Stimulated activated CD4-positive, alpha-beta T cell treated with anti-CD3 and anti-CD28 coated beads, Interleukin-2, amount 100 ng/mL, for 48 hours (primary cell): ENCODE data around the gene NEK6.

Experiments used
- DNase-seq, 2 donors: peaks; one replicate each; pipeline ENCODE4 v3.0.0-alpha.2; 2020

NEK6 gene

DNA sequence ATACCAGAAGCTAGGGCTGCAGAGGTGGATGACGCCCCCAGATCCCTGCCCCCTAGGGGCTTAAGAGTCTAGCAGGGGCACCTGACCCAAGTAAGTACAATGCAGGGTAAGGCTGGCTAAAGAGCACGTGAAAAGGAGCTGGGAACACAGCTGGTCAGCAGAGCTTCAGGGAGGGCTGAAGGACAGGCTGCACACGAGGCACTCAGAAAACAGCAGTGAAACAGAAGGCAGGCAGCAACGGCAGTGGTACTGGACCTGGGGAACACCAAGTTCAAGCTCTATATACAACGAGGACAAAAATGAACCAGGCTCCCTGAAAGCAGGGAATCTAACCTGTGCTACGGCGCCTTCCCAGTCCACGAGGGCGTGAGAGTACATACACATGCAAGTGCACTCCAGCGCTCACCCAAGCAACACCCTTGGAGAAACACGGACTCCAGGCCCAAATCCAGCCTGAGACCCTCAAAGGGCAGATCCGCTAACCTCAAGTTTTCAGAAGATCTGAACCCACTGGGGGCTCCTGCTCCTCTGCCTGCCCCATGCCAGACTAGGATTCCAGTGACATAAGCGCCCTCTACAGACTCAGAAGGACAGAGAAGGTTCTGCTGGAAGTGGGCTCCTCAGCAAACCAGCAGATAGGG lies 100.1 kb downstream of the NEK6 start:
- DNase-seq: no peak

DNA sequence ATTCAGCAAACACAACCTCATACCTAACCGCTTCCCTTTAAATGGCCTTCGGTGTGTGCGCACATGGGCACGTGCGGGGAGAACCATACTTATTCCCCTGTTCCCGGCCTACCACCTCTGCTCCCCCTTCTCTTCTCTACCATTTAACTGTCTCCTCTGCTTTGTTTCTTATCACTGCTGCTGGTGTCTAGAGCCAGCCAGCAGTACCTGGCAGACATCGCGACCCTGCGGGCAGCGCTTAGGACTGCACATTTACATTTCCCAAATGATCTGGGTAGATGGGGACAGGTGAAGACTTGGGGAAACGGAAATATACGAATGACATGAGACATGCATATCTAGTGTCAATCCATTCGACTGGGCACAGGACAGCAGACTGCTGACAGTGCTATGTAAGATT lies 100.9 kb downstream of the NEK6 start:
- DNase-seq: no peak

DNA sequence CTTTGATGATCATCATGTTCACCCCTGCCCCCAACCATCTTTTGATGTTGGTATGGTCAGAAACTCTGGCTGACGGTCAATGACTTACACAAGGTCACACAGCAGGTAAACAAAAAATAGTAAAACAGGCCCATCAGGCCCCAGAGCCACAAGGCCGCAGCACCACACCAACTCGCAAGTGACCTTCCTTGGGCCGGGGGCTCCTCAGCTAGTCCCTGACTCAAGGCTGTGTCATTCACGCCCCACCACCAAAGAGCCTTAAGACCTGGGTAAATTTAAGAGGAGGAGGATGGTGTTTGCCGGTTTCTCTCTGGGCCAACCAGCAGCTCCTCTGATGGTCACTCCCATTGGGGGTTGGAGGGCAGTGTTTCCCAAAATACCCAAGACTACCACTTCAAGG lies 101.7 kb downstream of the NEK6 start:
- DNase-seq: no peak

DNA sequence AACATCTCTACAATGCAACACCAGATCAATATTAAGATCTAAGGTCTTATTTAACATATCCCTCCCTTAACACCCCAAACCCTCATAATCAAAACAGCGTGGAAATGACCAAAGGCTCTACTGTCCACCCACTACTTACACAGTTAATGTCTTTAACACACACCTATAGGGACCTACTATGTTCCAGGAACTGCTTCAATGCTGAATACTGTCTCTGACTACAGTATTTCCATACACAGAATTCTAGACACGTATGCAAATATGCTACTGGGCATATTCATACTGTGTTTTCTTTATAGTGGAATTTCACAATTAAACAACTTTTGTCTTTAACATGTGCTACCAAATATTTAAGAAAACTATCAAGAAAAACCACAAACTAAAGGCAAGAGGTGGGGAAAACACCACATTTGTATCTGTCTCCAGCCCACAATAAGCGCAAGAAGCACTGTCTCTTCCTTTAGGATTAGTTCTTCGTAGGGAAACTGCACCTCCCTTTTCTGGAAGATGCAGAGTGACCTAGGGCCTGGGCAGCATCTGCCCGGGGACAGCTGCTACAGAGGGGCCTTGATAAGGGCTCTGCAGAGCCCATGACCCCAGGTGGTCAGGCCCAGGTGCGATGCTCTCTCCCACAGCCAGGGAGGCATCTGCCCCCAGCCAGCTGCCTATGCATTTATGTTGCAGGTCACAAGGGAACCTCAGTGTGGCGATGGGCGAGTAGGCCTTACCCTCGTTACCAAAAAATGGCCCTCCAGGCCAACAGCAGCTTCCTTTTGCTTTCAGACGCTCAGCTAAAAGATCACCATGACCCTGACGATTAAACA lies 102.3 kb downstream of the NEK6 start:
- no peak for DNase-seq

GRCh38 chr9:124361128-124361527 lies 103.4 kb downstream of the NEK6 start:
- no peak for DNase-seq

DNA sequence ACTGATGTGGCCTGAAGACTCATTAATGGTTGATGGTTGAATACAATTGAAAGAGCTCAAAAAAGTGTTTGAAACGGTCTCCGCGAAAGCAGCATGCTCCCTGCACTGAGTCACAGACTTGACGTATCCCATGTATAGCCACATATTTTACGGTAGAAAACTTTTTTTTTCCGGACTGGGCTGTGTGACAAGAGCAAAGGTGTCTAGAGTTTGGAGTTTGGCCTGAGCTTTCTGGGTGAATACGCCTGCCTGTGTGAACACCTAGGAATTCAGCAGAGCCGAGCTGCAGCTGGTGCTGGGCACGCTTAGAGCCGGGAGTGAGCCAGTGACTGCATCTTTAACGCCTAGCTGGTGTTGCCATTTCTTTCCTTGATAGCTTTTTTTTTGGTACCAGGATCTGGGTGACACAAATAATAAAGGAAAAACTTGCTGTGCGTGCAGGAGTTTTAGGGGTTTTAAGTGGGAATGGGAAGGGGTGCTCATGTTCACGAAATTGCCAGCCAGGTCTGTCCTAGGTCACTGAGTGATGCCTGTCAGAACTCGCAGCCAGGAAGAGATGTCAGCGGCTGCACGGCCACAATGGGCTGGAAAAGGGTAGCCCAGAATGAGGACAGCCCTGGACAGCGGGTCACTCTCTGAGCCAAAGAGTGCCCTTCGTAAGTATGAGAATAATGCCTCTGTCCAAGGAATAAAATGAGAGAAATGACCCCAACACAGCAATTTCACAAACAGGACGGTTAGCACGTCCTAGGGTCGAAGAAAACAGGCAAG lies 105.8 kb downstream of the NEK6 start:
- no peak for DNase-seq

DNA sequence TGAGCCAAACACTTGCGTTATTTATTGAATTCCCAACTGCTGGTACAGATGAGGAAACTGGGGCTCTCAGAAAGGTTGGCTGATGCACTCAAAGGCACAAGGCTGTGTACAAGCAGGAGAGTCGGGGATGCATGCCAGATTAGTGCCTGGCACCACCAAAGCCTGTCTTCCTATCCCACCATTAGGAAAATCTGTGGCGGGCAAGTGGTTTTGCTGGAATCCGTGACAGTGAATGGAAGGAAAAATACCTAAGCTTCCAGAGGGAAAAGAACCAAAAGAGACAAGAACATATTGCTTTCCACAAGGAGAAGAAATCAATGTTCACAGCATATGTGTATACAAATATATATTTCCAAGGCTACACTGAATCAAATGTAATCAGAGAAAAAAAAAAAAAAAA lies 106.4 kb downstream of the NEK6 start:
- no peak for DNase-seq

GRCh38 chr9:124365036-124365435 lies 107.3 kb downstream of the NEK6 start:
- no peak for DNase-seq

- no peak for DNase-seq
Measured at GRCh38 chr9:124366476-124367220, 108.9 kb downstream of the NEK6 start.

DNA sequence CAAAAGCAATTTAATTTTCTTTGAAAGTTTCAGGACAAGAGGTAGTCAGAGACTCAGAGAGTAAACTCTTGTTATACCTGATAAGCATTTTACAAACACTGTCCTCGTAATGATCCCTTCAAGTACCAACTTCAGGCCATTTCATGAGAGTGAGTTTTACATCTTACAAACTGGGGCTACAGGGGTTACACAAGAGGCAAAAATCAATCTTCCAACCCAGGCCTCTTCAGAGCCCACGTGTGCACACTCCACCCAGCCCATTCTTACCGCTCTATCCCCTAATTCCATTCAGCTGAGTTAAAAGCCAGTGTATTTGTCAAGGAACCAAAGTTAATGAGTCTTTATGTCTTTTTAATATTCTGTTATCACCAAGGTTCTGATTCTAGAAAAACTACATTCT lies 110.9 kb downstream of the NEK6 start:
- no peak for DNase-seq

DNA sequence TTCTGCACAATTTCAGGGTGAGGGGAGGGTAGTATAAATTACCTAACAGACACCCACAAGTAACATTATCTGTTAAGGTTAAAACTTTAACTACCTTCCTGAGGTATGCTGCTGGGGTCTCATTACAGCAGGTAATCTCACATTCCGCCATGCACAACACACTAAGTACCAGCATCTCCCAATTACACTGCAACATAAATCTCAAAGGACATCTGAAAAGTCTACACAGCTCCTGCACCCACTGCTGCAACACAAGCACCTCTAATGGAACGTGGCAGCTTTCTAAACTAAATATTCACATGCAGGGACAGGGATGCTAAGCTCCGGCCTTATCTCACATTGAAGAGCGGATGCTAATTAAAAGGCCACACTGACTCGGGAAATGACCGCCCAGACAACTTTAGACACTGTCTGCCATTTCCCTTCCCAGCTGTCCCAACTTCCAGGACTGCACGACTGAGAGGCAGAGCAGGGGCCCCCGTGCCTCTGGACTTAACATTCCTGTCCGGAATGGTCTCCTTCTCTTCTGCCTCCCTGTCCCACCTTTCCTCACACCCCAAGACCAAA lies 111.6 kb downstream of the NEK6 start:
- DNase-seq: no peak

GRCh38 chr9:124370896-124371582 lies 113.3 kb downstream of the NEK6 start:
- DNase-seq: no peak

- no peak for DNase-seq
Measured at GRCh38 chr9:124372038-124372437, 114.3 kb downstream of the NEK6 start.

- DNase-seq: no peak
Measured at GRCh38 chr9:124373386-124373785, 115.6 kb downstream of the NEK6 start.

GRCh38 chr9:124373851-124374250 lies 116.1 kb downstream of the NEK6 start:
- DNase-seq: no peak

- no peak for DNase-seq
Measured at GRCh38 chr9:124375726-124376125, 118.0 kb downstream of the NEK6 start.

GRCh38 chr9:124376329-124376728 lies 118.6 kb downstream of the NEK6 start:
- DNase-seq: no peak

GRCh38 chr9:124377551-124378406 lies 120.0 kb downstream of the NEK6 start:
- no peak for DNase-seq

DNA sequence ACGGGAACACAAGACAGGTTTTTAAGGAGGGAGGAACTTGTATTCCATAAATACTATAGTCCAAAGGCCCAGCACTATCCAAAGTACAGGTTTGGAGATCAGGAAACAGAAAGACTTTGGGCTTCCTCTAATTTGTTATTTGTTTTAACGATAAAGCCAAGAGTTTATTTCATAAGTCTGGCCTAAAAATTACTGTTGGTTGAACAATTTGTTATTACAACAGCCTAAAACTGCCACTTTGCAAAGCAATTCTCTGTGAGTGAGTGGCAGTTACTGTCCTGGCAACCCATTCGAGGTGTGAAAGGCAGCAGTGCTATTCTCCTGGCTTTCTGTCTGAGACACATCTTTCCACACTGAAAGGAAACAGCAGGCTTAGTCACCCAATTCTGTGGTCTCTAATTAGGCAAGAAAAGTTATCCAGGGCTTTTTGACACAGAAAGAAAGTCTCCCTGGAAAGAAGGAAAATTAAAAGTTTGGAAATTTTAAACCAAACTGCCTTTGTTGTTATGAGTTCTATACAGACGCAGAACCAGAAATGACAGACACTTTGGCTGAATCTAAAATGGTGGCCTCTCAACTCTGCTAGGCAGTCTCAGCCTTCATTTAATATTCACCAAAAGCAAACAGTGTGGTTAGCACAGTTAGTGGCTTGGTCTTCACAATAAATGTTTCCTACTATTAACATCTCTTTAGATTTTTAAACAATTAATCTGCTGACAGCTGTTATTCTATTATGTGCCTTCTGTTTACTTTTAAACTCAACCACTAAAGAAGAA lies 123.6 kb downstream of the NEK6 start:
- DNase-seq: no peak

DNA sequence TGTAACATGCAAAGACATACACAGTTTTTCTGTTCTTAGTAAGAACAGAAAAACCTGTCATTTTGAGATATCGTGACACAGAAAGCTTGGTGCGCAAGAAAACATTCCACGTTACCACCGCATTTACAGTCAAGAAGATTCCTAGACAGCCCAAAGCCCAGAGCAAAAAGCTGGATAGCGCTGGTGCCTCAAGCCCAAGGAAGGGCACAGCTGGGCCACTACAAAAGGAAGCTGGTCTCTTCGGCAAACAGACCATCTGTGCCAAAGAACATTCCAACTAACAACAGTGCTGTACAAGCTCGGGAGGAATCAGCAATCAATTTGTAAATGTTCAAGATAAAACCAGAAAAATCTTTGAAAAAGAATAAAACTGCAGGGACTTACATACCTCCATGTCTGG lies 126.5 kb downstream of the NEK6 start:
- no peak for DNase-seq
